IMR-90 (cell line): Measurements from ENCODE around the gene HOXA3. TPM values are rescaled to one million over a fixed set of nuclear protein-coding genes. Genes with fewer than 3 reads are reported as not detected.

Experiments
- ATAC-seq: fragments of 200-7000 bp; cut with Tn5 transposase; 2 replicates; pipeline ENCODE4 v1.9.1; 2020; ENCODE audit warnings: low read depth, mild to moderate bottlenecking, moderate library complexity
- BruUV-seq: library from RNA; stranded (reverse); fragments of 400-500 nt; replicated peaks from 2 replicates; lab custom pipeline; 2021; lab: Mats Ljungman, UMichigan
- CTCF ChIA-PET: fragments of 300-600 bp; formaldehyde crosslinking; extraction: SDS; loops from one replicate; lab custom pipeline; 2021; ENCODE audit warnings: antibody characterized with exemption; lab: Yijun Ruan, JAX
- POLR2A ChIA-PET: fragments of 300-600 bp; sonication (Branson Sonifier 250); formaldehyde crosslinking; loops from one replicate; lab custom pipeline; 2022; ENCODE audit warnings: antibody characterized with exemption; ENCODE audit not compliant: unreplicated experiment; lab: Charles Lee
- DNase-seq: peaks from one replicate; pipeline ENCODE4 v3.0.0; 2013
- H2AFZ ChIP-seq: replicated peaks from 2 replicates; pipeline ENCODE3; 2013; ENCODE audit warnings: low read length, mild to moderate bottlenecking; ENCODE audit not compliant: poor library complexity
- H2AK5ac ChIP-seq: 2 replicates; pipeline ENCODE4 v1.6.1; 2013; ENCODE audit warnings: low read depth, low read length, inconsistent platforms
- H2AK9ac ChIP-seq: replicated peaks from 2 replicates; pipeline ENCODE3; 2013; ENCODE audit warnings: mild to moderate bottlenecking, low read depth, low read length, moderate library complexity; ENCODE audit not compliant: poor library complexity
- H2BK120ac ChIP-seq: 2 replicates; pipeline ENCODE4 v1.6.1; 2013; ENCODE audit warnings: low read depth, low read length, inconsistent platforms
- H2BK15ac ChIP-seq: 3 replicates; pipeline ENCODE4 v1.6.1; 2013; ENCODE audit warnings: low read depth, low read length, inconsistent platforms
- H2BK20ac ChIP-seq: 2 replicates; pipeline ENCODE4 v1.6.1; 2013; ENCODE audit warnings: low read depth, mild to moderate bottlenecking, inconsistent platforms, low read length, moderate library complexity
- H2BK5ac ChIP-seq: 2 replicates; pipeline ENCODE4 v1.6.1; 2013; ENCODE audit warnings: mild to moderate bottlenecking, low read depth, low read length, inconsistent platforms; ENCODE audit not compliant: poor library complexity, severe bottlenecking
- H3K14ac ChIP-seq: replicated peaks from 2 replicates; pipeline ENCODE4 v1.6.1; 2013; ENCODE audit warnings: low read depth, low read length, inconsistent platforms
- H3K18ac ChIP-seq: 2 replicates; pipeline ENCODE4 v1.6.1; 2013; ENCODE audit warnings: low read depth, low read length, control low read depth
- H3K23ac ChIP-seq: 2 replicates; pipeline ENCODE4 v1.6.1; 2013; ENCODE audit warnings: low read depth, low read length, inconsistent platforms
- H3K27ac ChIP-seq: 2 replicates; pipeline ENCODE4 v1.5.1; 2013; ENCODE audit warnings: mild to moderate bottlenecking, control low read depth, low read length; ENCODE audit not compliant: insufficient read depth
- H3K27me3 ChIP-seq: 2 replicates; pipeline ENCODE4 v1.6.1; 2013; ENCODE audit warnings: low read length; ENCODE audit not compliant: control insufficient read depth, insufficient read depth
- H3K36me3 ChIP-seq: 2 replicates; pipeline ENCODE4 v1.6.1; 2013; ENCODE audit warnings: low read length, mixed read lengths; ENCODE audit not compliant: control insufficient read depth, insufficient read depth
- H3K4ac ChIP-seq: 2 replicates; pipeline ENCODE4 v1.6.1; 2013; ENCODE audit warnings: low read depth, low read length, inconsistent platforms
- H3K4me1 ChIP-seq: 2 replicates; pipeline ENCODE4 v1.6.1; 2013; ENCODE audit warnings: low read length, mixed read lengths; ENCODE audit not compliant: control insufficient read depth, insufficient read depth
- H3K4me2 ChIP-seq: 2 replicates; pipeline ENCODE4 v1.6.1; 2013; ENCODE audit warnings: low read depth, mild to moderate bottlenecking, control low read depth, low read length, moderate library complexity
- H3K4me3 ChIP-seq: 2 replicates; pipeline ENCODE4 v1.5.1; 2013; ENCODE audit warnings: low read depth, mild to moderate bottlenecking, control low read depth, low read length, moderate library complexity; ENCODE audit not compliant: insufficient read depth
- H3K56ac ChIP-seq: 2 replicates; pipeline ENCODE4 v1.6.1; 2013; ENCODE audit warnings: low read length, inconsistent platforms; ENCODE audit not compliant: insufficient read depth; ENCODE audit errors: extremely low read depth
- H3K79me1 ChIP-seq, 2 experiments: 2 replicates each; pipeline ENCODE4 v1.6.1; 2013; ENCODE audit warnings: low read length in 2 of 2, inconsistent platforms in 1 of 2, low read depth in 1 of 2
- H3K9ac ChIP-seq: 2 replicates; pipeline ENCODE4 v1.6.1; 2013; ENCODE audit warnings: low read depth, low read length, control low read depth
- H3K9me1 ChIP-seq: 2 replicates; pipeline ENCODE4 v1.6.1; 2013; ENCODE audit warnings: low read length, inconsistent platforms; ENCODE audit not compliant: insufficient read depth
- H3K9me3 ChIP-seq: 2 replicates; pipeline ENCODE4 v1.6.1; 2013; ENCODE audit warnings: low read length; ENCODE audit not compliant: control insufficient read depth, insufficient read depth
- H4K20me1 ChIP-seq: 2 replicates; pipeline ENCODE4 v1.6.1; 2013; ENCODE audit warnings: low read length, inconsistent platforms; ENCODE audit not compliant: insufficient read depth
- H4K5ac ChIP-seq: 2 replicates; pipeline ENCODE4 v1.6.1; 2013; ENCODE audit warnings: mild to moderate bottlenecking, low read depth, low read length, control low read depth
- H4K8ac ChIP-seq, 2 experiments: 2 replicates each; pipeline ENCODE4 v1.6.1; 2013; ENCODE audit warnings: low read depth in 2 of 2, low read length in 2 of 2, control low read depth in 1 of 2, inconsistent platforms in 1 of 2
- H4K91ac ChIP-seq: 2 replicates; pipeline ENCODE4 v1.6.1; 2013; ENCODE audit warnings: low read depth, low read length, inconsistent platforms; ENCODE audit not compliant: insufficient read depth
- CEBPB ChIP-seq: IDR thresholded peaks from 2 replicates; pipeline ENCODE4 v1.6.1; 2012; ENCODE audit warnings: low read depth, low read length, improper control_type of control experiment
- ELK1 ChIP-seq: fragments of 150-350 bp; IDR thresholded peaks from 2 replicates; pipeline ENCODE4 v1.6.1; 2016; ENCODE audit warnings: low read depth, mild to moderate bottlenecking, low read length, moderate library complexity, borderline replicate concordance
- MAFK ChIP-seq: IDR thresholded peaks from 2 replicates; pipeline ENCODE4 v1.6.1; 2012; ENCODE audit warnings: low read depth, low read length, improper control_type of control experiment
- MXI1 ChIP-seq: IDR thresholded peaks from 2 replicates; pipeline ENCODE4 v1.6.1; 2012; ENCODE audit warnings: low read depth, mild to moderate bottlenecking, low read length, moderate library complexity, borderline replicate concordance
- POLR2A ChIP-seq: IDR thresholded peaks from 2 replicates; pipeline ENCODE4 v1.6.1; 2012; ENCODE audit warnings: mild to moderate bottlenecking, low read depth, low read length
- RAD21 ChIP-seq: IDR thresholded peaks from 2 replicates; pipeline ENCODE4 v1.6.1; 2012; ENCODE audit warnings: low read length, improper control_type of control experiment
- RCOR1 ChIP-seq: IDR thresholded peaks from 2 replicates; pipeline ENCODE4 v1.6.1; 2012; ENCODE audit warnings: mild to moderate bottlenecking, low read length, improper control_type of control experiment; ENCODE audit not compliant: insufficient replicate concordance
- SMC3 ChIP-seq: fragments of 150-350 bp; IDR thresholded peaks from 2 replicates; pipeline ENCODE4 v1.6.1; 2016; ENCODE audit warnings: low read depth, mild to moderate bottlenecking, antibody characterized with exemption, low read length, moderate library complexity
- WGBS, 2 experiments: methylation state at CpG; one replicate each; pipeline versions ENCODE4 v1.1.5 to v1.1.7; 2013; ENCODE audit warnings: missing lambda C conversion rate in 2 of 2; ENCODE audit not compliant: insufficient read length in 1 of 2; ENCODE audit errors: extremely low coverage in 2 of 2; 5-methylcytosine and 5-hydroxymethylcytosine counted together
- dilution Hi-C: fragments of 300-500 bp; cut with HindIII; formaldehyde crosslinking; loops from one replicate; pipeline ENCODE4 v1.14.3; 2018; ENCODE audit warnings: low sequenced_read_pairs; ENCODE audit not compliant: unreplicated experiment
- in situ Hi-C: fragments of 300-500 bp; cut with MboI; formaldehyde crosslinking; loops from 3 replicates; pipeline ENCODE4 v1.14.3; 2019; ENCODE audit warnings: low sequenced_read_pairs, inconsistent platforms, mixed read lengths
- intact Hi-C: fragments of 100-400 bp; cut with micrococcal nuclease; formaldehyde crosslinking; loops from 2 replicates; pipeline ENCODE4 v1.10.0; 2022
- polyA plus RNA-seq, 3 experiments: library from polyadenylated mRNA; depleted of rRNA; stranded (reverse); fragments of >200 nt; gene quantifications; 2 replicates each; pipeline ENCODE4 v1.2.3, GENCODE V29; 2012; ENCODE audit warnings: low replicate concordance in 1 of 3
- total RNA-seq: library from RNA; depleted of rRNA; stranded (reverse); fragments of >200 nt; gene quantifications from 2 replicates; pipeline ENCODE4 v1.2.3, GENCODE V29; 2012
- TF ChIP-seq, protein P1 (sequence below): fragments of 150-350 bp; IDR thresholded peaks from 2 replicates; pipeline ENCODE4 v1.6.1; 2017; ENCODE audit warnings: mild to moderate bottlenecking, antibody characterized with exemption, low read length, low read depth

Gene HOXA3
- total and polyA plus RNA-seq, 2 of the 4 experiments (the other 2 are of a cell fraction) = 0.90 to 5.4 TPM

GRCh38 chr7:27191161-27191731, 38.9 kb upstream of the HOXA3 start:
- ChIA-PET POLR2A (no interaction called here), CTCF (interaction anchor here (0.7 kb wide), 1 partner anchor 1048 kb away, joined by 3 read pairs; no protein-coding TSS in a partner anchor)
- no peak overlapping the region for H3K14ac ChIP-seq
- H3K9ac ChIP-seq = no peak overlapping the region
- dilution Hi-C loops = no loop called here
- peaks cover 16% of the 10 kb centered on the region; the same call in 1 of the 2 replicates for H3K9me3 ChIP-seq
- no peak overlapping the region for H3K4me3 ChIP-seq
- no peak for TF ChIP-seq ELK1
- TF ChIP-seq MAFK = no peak
- TF ChIP-seq SMC3 = no peak
- no peak for TF ChIP-seq POLR2A
- TF ChIP-seq CEBPB = no peak
- no peak for TF ChIP-seq MXI1
- TF ChIP-seq, protein P1, sequence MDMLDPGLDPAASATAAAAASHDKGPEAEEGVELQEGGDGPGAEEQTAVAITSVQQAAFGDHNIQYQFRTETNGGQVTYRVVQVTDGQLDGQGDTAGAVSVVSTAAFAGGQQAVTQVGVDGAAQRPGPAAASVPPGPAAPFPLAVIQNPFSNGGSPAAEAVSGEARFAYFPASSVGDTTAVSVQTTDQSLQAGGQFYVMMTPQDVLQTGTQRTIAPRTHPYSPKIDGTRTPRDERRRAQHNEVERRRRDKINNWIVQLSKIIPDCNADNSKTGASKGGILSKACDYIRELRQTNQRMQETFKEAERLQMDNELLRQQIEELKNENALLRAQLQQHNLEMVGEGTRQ = no peak
- TF ChIP-seq RCOR1 = no peak
- no peak for TF ChIP-seq RAD21
- H4K5ac ChIP-seq = no peak overlapping the region
- no peak overlapping the region for H3K18ac ChIP-seq
- in situ Hi-C loops = loop anchor here (10.0 kb wide), 1 partner anchor 884 kb away; no protein-coding TSS in a partner anchor
- no peaks in the 10 kb centered on the region for H3K79me1 ChIP-seq
- no peak overlapping the region for H2BK20ac ChIP-seq
- no peak overlapping the region for H3K23ac ChIP-seq
- H2AK5ac ChIP-seq = no peak overlapping the region
- no peak overlapping the region for H3K56ac ChIP-seq
- H3K4me2 ChIP-seq = no peak overlapping the region
- no peak overlapping the region for H3K4ac ChIP-seq
- no TSS peak for BruUV-seq
- intact Hi-C loops = loop anchor here (10.0 kb wide), 4 partner anchors 554 to 1914 kb away; partner anchors contain the start of gene TAX1BP1
- H3K27me3 ChIP-seq = peaks cover 92% of the 10 kb centered on the region
- no peak overlapping the region for H2AK9ac ChIP-seq
- no peak overlapping the region for H2BK5ac ChIP-seq
- H3K27ac ChIP-seq = no peak overlapping the region
- H3K9me1 ChIP-seq = no peaks in the 10 kb centered on the region
- peaks cover 1% of the 10 kb centered on the region; the same call in 1 of the 2 replicates for H3K4me1 ChIP-seq
- H3K36me3 ChIP-seq = no peaks in the 10 kb centered on the region
- no peak overlapping the region for H2BK120ac ChIP-seq
- no peak overlapping the region for H2AFZ ChIP-seq
- H4K20me1 ChIP-seq = peaks cover 10% of the 10 kb centered on the region; the same call in 1 of the 2 replicates
- no peak for ATAC-seq
- no peak overlapping the region for H4K8ac ChIP-seq
- 33% methylated on average over 1 of the region's 15 CpGs; no CpG with 5 or more reads in 1 of the 2 experiments for WGBS, 2 experiments
- no peak for DNase-seq
- H4K91ac ChIP-seq = no peak overlapping the region
- H2BK15ac ChIP-seq = no peak overlapping the region
